GM12878 (cell line): ENCODE data around the gene INPP5D. TPM values are rescaled to one million over a fixed set of nuclear protein-coding genes. Genes with fewer than 3 reads are reported as not detected.

Experiments
- ATAC-seq: fragments of 200-7000 bp; cut with Tn5 transposase; 3 replicates; pipeline ENCODE4 v1.9.1; 2020; ENCODE audit warnings: mild to moderate bottlenecking, moderate library complexity
- BruUV-seq: library from RNA; stranded (reverse); fragments of 400-500 nt; replicated peaks from 2 replicates; lab custom pipeline; 2021; lab: Mats Ljungman, UMichigan
- CTCF ChIA-PET: fragments of 300-600 bp; sonication (Branson Sonifier 250); formaldehyde crosslinking; extraction: SDS; loops from one replicate; lab custom pipeline; 2021; ENCODE audit warnings: inconsistent platforms; lab: Yijun Ruan, JAX
- POLR2A ChIA-PET: fragments of 350-600 bp; formaldehyde crosslinking; extraction: SDS; loops from one replicate; lab custom pipeline; 2021; ENCODE audit warnings: inconsistent platforms; lab: Charles Lee
- RAD21 ChIA-PET: fragments of 300-600 bp; sonication (Branson Sonifier 250); formaldehyde crosslinking; loops from one replicate; lab custom pipeline; 2023; ENCODE audit warnings: antibody characterized with exemption; ENCODE audit not compliant: unreplicated experiment; lab: Charles Lee
- SMC1A ChIA-PET: fragments of 300-600 bp; sonication (Branson Sonifier 250); formaldehyde crosslinking; loops from one replicate; lab custom pipeline; 2023; ENCODE audit not compliant: unreplicated experiment, uncharacterized antibody; lab: Charles Lee
- DNase-seq: peaks from one replicate; pipeline ENCODE4 v3.0.0-alpha.2; 2011; ENCODE audit warnings: low read depth, low spot score
- FAIRE-seq: peaks from 3 replicates; lab custom pipeline; 2011; peaks lifted over from hg19 to GRCh38; lab: Jason Lieb, UNC
- H2AFZ ChIP-seq: 2 replicates; pipeline ENCODE4 v1.6.0; 2011; ENCODE audit warnings: low read depth, low read length, control low read depth; ENCODE audit not compliant: control insufficient read depth
- H3K27ac ChIP-seq: 2 replicates; pipeline ENCODE4 v1.5.1; 2011; ENCODE audit warnings: control low read depth; ENCODE audit not compliant: control insufficient read depth, insufficient read depth
- H3K27me3 ChIP-seq, 2 experiments: replicated peaks in 1 of 2; 2 replicates each; pipeline versions ENCODE4 v1.6.0 to v1.6.1; 2011; ENCODE audit warnings: low read length in 1 of 2; ENCODE audit not compliant: control insufficient read depth in 2 of 2, insufficient read depth in 2 of 2
- H3K36me3 ChIP-seq, 2 experiments: 2 replicates each; pipeline ENCODE4 v1.5.1; 2011; ENCODE audit warnings: low read length in 1 of 2; ENCODE audit not compliant: control insufficient read depth in 2 of 2, insufficient read depth in 2 of 2
- H3K4me1 ChIP-seq: 2 replicates; pipeline ENCODE4 v1.6.1; 2011; ENCODE audit warnings: mild to moderate bottlenecking, low read length, moderate library complexity, mixed read lengths; ENCODE audit not compliant: control insufficient read depth, insufficient read depth
- H3K4me2 ChIP-seq: 2 replicates; pipeline ENCODE4 v1.6.0; 2011; ENCODE audit warnings: control low read depth; ENCODE audit not compliant: control insufficient read depth, insufficient read depth
- H3K4me3 ChIP-seq: fragments of 200-600 bp; sonication (generic); 2 replicates; pipeline ENCODE4 v1.5.1; 2016
- H3K79me2 ChIP-seq: 2 replicates; pipeline ENCODE4 v1.6.0; 2011; ENCODE audit warnings: low read length; ENCODE audit not compliant: control insufficient read depth, insufficient read depth
- H3K9ac ChIP-seq: 2 replicates; pipeline ENCODE4 v1.8.0; 2011; ENCODE audit warnings: low read length, control low read depth, mixed read lengths; ENCODE audit not compliant: control insufficient read depth, insufficient read depth
- H3K9me3 ChIP-seq: replicated peaks from 3 replicates; pipeline ENCODE4 v1.5.1; 2011; ENCODE audit warnings: mild to moderate bottlenecking, low read length; ENCODE audit not compliant: control insufficient read depth, insufficient read depth
- H4K20me1 ChIP-seq: 2 replicates; pipeline ENCODE4 v1.6.0; 2011; ENCODE audit not compliant: control insufficient read depth, insufficient read depth
- CTCF ChIP-seq, 3 experiments: IDR thresholded peaks in 2 of 3; conservative IDR thresholded peaks in 1 of 3; 2 replicates each; pipeline ENCODE4 v1.5.1; 2011; ENCODE audit warnings: low read depth in 3 of 3, low read length in 3 of 3, mild to moderate bottlenecking in 3 of 3, control low read depth in 2 of 3, moderate library complexity in 2 of 3, inconsistent platforms in 1 of 3, mixed read lengths in 1 of 3; ENCODE audit not compliant: control insufficient read depth in 2 of 3, insufficient read depth in 1 of 3; ENCODE audit errors: extremely low read depth in 1 of 3
- ETV6 ChIP-seq, 2 experiments: fragments of 450-650 bp in 1 of 2; IDR thresholded peaks in 1 of 2; conservative IDR thresholded peaks in 1 of 2; 2 replicates each; pipeline ENCODE4 v1.6.1; 2014; ENCODE audit warnings: antibody characterized with exemption in 1 of 2, borderline replicate concordance in 1 of 2, low read depth in 1 of 2, mild to moderate bottlenecking in 1 of 2, moderate library complexity in 1 of 2
- FOXK2 ChIP-seq: fragments of 450-650 bp; IDR thresholded peaks from 2 replicates; pipeline ENCODE4 v1.6.1; 2017; ENCODE audit warnings: mild to moderate bottlenecking, moderate library complexity
- IRF3 ChIP-seq: fragments of 450-650 bp; IDR thresholded peaks from 2 replicates; pipeline ENCODE4 v1.6.1; 2014; ENCODE audit warnings: mild to moderate bottlenecking
- MEF2A ChIP-seq: IDR thresholded peaks from 2 replicates; pipeline ENCODE4 v1.6.1; 2011; ENCODE audit warnings: low read depth, mild to moderate bottlenecking, low read length, moderate library complexity; ENCODE audit not compliant: insufficient read depth
- NR2C1 ChIP-seq: fragments of 450-650 bp; IDR thresholded peaks from 2 replicates; pipeline ENCODE4 v1.6.1; 2017; ENCODE audit warnings: antibody characterized with exemption, mild to moderate bottlenecking, moderate library complexity
- NRF1 ChIP-seq: conservative IDR thresholded peaks from 2 replicates; pipeline ENCODE4 v1.6.1; 2011; ENCODE audit warnings: mild to moderate bottlenecking, low read depth, low read length, improper control_type of control experiment
- RB1 ChIP-seq: fragments of 450-650 bp; formaldehyde crosslinking; IDR thresholded peaks from 2 replicates; pipeline ENCODE4 v1.6.1; 2017; ENCODE audit warnings: mild to moderate bottlenecking, borderline replicate concordance
- RBBP5 ChIP-seq: fragments of 200-600 bp; sonication (generic); conservative IDR thresholded peaks from 2 replicates; pipeline ENCODE4 v1.6.1; 2016
- SMC3 ChIP-seq: IDR thresholded peaks from 2 replicates; pipeline ENCODE4 v1.6.1; 2011; ENCODE audit warnings: low read length, improper control_type of control experiment, borderline replicate concordance
- SREBF1 ChIP-seq: IDR thresholded peaks from 2 replicates; pipeline ENCODE4 v1.6.1; 2012; ENCODE audit warnings: mild to moderate bottlenecking, low read length
- WRNIP1 ChIP-seq: IDR thresholded peaks from 2 replicates; pipeline ENCODE4 v1.6.1; 2011; ENCODE audit warnings: low read depth, low read length, improper control_type of control experiment, borderline replicate concordance
- WGBS: methylation state at CpG from one replicate; pipeline ENCODE4 v1.1.6; 2016; ENCODE audit warnings: low lambda C conversion rate; ENCODE audit not compliant: insufficient replicate concordance, insufficient coverage; ENCODE audit errors: missing lambda C conversion rate; 5-methylcytosine and 5-hydroxymethylcytosine counted together
- in situ Hi-C: fragments of 300-500 bp; cut with MboI; formaldehyde crosslinking; loops from 9 replicates; pipeline ENCODE4 v1.14.3; 2018; ENCODE audit warnings: mixed read lengths
- intact Hi-C: fragments of 100-400 bp; cut with micrococcal nuclease; formaldehyde crosslinking; loops from one replicate; pipeline ENCODE4 v1.14.2; 2022; ENCODE audit not compliant: unreplicated experiment
- polyA plus RNA-seq, 11 experiments: library from polyadenylated mRNA; depleted of rRNA in 4 of 11; unstranded in 6 of 11; stranded (reverse) in 5 of 11; fragments of >200 nt; fragmentation: Nextera tagmentation in 4 of 11; fragmentation: Illumina TruSeq in 1 of 11; extraction: Ambion mirVana in 4 of 11; extraction: Trizol in 1 of 11; gene quantifications; 1 replicate in 1 of 11; 2 replicates in 10 of 11; pipeline versions ENCODE4 v1.2.1 to v1.2.3, GENCODE V29; 2011 to 2016; ENCODE audit warnings: inconsistent platforms in 2 of 11, missing spikeins in 2 of 11, low read depth in 1 of 11
- total RNA-seq, 4 experiments: library from RNA; depleted of rRNA in 3 of 4; stranded (reverse); fragments of >200 nt in 3 of 4; fragmentation: Illumina TruSeq in 1 of 4; extraction: Trizol in 1 of 4; gene quantifications; 2 replicates each; pipeline versions ENCODE4 v1.2.1 to v1.2.3, GENCODE V29; 2013 to 2021
- TF ChIP-seq, protein P1 (sequence below): fragments of 450-650 bp; IDR thresholded peaks from 2 replicates; pipeline ENCODE4 v1.6.1; 2016; ENCODE audit warnings: mild to moderate bottlenecking, moderate library complexity, borderline replicate concordance
- TF ChIP-seq, protein P2 (sequence below): fragments of 450-650 bp; IDR thresholded peaks from 2 replicates; pipeline ENCODE4 v1.6.1; 2017; ENCODE audit warnings: borderline replicate concordance

INPP5D gene
- total and polyA plus RNA-seq, 10 of the 15 experiments (the other 5 are each of a cell fraction or from before 2014, with no cell fraction given): 11.8 to 139 (median 88.8) TPM

DNA sequence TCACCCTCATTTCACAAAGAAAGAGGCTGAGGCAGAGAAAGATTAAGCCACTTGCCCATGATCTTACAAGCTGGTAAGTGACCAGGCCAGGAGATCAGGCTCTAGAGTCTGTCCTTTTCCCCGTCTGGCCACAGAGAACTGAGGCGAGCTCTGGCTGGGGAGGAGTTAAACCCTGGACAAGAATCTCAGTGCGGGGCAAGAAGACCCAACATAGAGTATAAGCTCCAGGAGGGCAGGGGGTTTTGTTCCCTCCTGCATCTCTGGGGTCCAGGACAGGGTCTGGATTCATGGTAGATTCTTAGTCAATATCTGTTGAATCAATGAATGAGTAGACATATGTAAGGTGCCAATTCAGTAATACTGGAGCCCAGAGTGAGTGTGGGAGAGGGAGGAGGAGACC lies 12.9 kb upstream of the INPP5D start (continued):
- no peak for TF ChIP-seq SMC3
- TF ChIP-seq IRF3: no peak
- TF ChIP-seq SREBF1: no peak
- TF ChIP-seq, protein P1, sequence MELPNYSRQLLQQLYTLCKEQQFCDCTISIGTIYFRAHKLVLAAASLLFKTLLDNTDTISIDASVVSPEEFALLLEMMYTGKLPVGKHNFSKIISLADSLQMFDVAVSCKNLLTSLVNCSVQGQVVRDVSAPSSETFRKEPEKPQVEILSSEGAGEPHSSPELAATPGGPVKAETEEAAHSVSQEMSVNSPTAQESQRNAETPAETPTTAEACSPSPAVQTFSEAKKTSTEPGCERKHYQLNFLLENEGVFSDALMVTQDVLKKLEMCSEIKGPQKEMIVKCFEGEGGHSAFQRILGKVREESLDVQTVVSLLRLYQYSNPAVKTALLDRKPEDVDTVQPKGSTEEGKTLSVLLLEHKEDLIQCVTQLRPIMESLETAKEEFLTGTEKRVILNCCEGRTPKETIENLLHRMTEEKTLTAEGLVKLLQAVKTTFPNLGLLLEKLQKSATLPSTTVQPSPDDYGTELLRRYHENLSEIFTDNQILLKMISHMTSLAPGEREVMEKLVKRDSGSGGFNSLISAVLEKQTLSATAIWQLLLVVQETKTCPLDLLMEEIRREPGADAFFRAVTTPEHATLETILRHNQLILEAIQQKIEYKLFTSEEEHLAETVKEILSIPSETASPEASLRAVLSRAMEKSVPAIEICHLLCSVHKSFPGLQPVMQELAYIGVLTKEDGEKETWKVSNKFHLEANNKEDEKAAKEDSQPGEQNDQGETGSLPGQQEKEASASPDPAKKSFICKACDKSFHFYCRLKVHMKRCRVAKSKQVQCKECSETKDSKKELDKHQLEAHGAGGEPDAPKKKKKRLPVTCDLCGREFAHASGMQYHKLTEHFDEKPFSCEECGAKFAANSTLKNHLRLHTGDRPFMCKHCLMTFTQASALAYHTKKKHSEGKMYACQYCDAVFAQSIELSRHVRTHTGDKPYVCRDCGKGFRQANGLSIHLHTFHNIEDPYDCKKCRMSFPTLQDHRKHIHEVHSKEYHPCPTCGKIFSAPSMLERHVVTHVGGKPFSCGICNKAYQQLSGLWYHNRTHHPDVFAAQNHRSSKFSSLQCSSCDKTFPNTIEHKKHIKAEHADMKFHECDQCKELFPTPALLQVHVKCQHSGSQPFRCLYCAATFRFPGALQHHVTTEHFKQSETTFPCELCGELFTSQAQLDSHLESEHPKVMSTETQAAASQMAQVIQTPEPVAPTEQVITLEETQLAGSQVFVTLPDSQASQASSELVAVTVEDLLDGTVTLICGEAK: no peak
- no peak for TF ChIP-seq RB1
- TF ChIP-seq NRF1: no peak
- no peak for TF ChIP-seq FOXK2

- Histone ChIP-seq H3K79me2 (no peaks in the 10 kb centered on the region), H3K9ac (no peak overlapping the region), H3K4me3 (no peak overlapping the region), H4K20me1 (no peaks in the 10 kb centered on the region; the same call in 1 of the 2 replicates), H3K4me2 (no peak overlapping the region), H3K9me3 (no peaks in the 10 kb centered on the region), H3K27ac (no peak overlapping the region), H3K27me3 (0 out of 4 replicates have a peak, but pooled peaks cover 0 to 2% of the 10 kb centered on the region in 2 experiments), H3K4me1 (no peaks in the 10 kb centered on the region), H3K36me3 (no peaks in the 10 kb centered on the region), H2AFZ (no peak overlapping the region)
- DNase-seq (no peak), ATAC-seq (no peak), FAIRE-seq (no peak)
- BruUV-seq: no TSS peak
- RAD21 ChIA-PET: no interaction called here
- WGBS: 52% methylated on average over 9 of the region's 9 CpGs
- in situ Hi-C loops: no loop called here
- SMC1A ChIA-PET: interaction anchor here (0.6 to 1.2 kb wide), 4 partner anchors 12 to 250 kb away, joined by 3 to 4 read pairs (median 3); partner anchors contain the start of gene INPP5D
- intact Hi-C loops: no loop called here
- POLR2A ChIA-PET: interaction anchor here (0.7 kb wide), 1 partner anchor 356 kb away, joined by 3 read pairs; no protein-coding TSS in a partner anchor
- CTCF ChIA-PET: interaction anchor here (0.6 to 1.8 kb wide), 4 partner anchors 18 to 175 kb away, joined by 3 to 7 read pairs (median 4); no protein-coding TSS in a partner anchor
- TF ChIP-seq MEF2A (no peak), ETV6 (conservative IDR thresholded peaks at IDR 0.05 in 1 of 2, IDR thresholded peaks at IDR 0.05 in 1 of 2; ENCODE audit: borderline replicate concordance in 1 of 2, low read depth in 1 of 2) (no peak), WRNIP1 (no peak), CTCF (IDR thresholded peaks at IDR 0.05 in 2 of 3, conservative IDR thresholded peaks at IDR 0.05 in 1 of 3; ENCODE audit: control insufficient read depth in 2 of 3, extremely low read depth in 1 of 3, insufficient read depth in 1 of 3, low read depth in 3 of 3, low read length in 3 of 3) (no peak), NR2C1 (no peak), RBBP5 (no peak)
- TF ChIP-seq, protein P2, sequence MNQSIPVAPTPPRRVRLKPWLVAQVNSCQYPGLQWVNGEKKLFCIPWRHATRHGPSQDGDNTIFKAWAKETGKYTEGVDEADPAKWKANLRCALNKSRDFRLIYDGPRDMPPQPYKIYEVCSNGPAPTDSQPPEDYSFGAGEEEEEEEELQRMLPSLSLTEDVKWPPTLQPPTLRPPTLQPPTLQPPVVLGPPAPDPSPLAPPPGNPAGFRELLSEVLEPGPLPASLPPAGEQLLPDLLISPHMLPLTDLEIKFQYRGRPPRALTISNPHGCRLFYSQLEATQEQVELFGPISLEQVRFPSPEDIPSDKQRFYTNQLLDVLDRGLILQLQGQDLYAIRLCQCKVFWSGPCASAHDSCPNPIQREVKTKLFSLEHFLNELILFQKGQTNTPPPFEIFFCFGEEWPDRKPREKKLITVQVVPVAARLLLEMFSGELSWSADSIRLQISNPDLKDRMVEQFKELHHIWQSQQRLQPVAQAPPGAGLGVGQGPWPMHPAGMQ: no peak
Measured at GRCh38 chr2:233047667-233048066, 12.5 kb upstream of the INPP5D start.
